GM21390 (cell line): ENCODE results near the gene SIL1.
"Not testable (repeated sequence)": the region's sequence is repeated elsewhere in the genome, so short reads cannot be mapped to it uniquely, and the experiment has no call there.

Experiments used
- ATAC-seq: cut with Tn5 transposase; IDR thresholded peaks from one replicate; pipeline ENCODE4 v1.9.1; 2021; ENCODE audit not compliant: unreplicated experiment

SIL1 gene

DNA sequence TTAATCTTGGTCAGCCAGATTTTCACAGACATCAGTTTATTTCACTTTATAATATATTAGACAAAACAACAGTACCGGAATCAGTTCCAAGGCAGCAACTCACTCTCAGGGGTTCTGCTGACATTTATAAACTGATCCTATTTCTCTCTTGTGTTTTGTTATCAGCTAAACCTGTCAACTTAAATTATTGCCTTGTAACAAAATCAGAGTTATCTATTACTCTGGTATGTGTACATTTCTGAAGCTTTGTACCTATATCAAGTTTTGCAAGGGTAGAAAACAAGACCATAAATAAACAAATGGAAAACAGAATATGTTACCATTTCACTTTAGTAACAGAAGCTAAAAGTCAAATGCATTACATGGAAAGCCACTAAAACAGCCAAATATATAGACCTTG, 122.1 kb downstream of the SIL1 start:
- no peak for ATAC-seq

- ATAC-seq = no peak
These were observed 122.8 kb downstream of the SIL1 start for GRCh38 chr5:139075066-139076050.

- not testable (repeated sequence) for ATAC-seq
These were observed 124.2 kb downstream of the SIL1 start for GRCh38 chr5:139073956-139074355.

DNA sequence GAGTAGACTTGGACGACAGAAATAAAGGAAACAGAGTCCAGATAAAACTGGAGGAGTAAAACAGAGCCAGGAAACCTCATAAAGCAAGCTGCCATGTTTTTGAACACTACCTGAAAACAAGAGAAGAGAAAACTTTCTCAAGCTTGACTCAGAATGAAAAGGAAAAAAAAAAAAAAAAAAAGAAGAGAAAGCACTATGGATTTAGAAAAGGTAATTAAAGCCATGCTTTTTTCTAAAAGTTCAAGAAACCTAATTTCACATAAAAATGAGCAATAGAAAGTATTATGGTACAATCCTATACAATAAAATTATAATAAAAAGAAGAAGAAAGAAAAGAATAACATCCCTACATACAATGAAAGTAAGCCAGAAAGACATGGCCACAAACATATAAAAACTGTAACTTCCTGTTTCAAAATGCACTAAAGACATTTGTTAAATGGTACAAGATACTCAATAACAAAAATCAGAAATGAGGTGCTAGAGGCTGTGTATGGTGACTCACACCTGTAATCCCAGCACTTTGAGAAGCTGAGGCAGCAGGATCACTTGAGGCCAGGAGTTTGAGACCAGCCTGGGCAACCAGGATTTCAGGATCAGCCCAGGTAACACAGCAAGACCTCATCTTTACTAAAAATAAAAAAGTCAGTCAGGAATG, 129.5 kb downstream of the SIL1 start:
- no peak for ATAC-seq

DNA sequence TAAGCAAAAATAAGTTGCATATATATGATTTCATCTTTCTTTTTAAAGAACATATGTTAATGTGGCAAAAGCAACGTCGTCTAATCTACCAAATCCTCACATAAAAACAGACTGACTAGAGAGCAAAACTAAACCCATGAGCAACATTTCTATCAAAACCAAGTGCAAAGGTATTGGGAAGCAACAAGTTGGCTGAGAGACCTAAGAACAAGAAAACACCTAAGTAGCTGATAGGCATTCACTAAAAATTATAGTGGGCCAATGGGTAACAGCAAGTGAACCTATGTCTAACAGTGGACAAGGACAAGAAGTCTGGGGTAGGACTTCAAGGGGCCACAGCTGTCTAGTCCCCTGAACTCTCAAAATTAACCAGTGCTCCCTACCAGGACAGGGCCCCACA, 130.1 kb downstream of the SIL1 start:
- no peak for ATAC-seq

DNA sequence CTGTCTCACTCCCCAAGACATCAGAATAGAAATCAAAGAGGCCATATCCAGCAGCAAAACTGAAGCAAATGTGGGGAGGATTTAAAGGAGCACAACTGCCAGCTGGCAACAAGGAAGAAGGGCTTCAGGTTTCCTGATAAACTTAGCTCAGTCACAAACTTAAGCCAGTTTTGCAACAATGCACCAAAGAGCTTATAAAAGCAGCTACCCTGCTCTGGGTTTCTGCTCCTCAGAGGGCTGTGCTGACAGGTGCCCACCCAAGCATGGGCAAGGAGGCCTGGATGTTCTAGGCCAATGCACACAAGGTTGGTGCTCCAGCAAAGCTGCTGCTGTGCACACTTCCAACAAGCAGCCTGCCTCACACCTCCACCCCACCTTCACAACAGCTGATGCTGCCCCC, 132.9 kb downstream of the SIL1 start:
- no peak for ATAC-seq

DNA sequence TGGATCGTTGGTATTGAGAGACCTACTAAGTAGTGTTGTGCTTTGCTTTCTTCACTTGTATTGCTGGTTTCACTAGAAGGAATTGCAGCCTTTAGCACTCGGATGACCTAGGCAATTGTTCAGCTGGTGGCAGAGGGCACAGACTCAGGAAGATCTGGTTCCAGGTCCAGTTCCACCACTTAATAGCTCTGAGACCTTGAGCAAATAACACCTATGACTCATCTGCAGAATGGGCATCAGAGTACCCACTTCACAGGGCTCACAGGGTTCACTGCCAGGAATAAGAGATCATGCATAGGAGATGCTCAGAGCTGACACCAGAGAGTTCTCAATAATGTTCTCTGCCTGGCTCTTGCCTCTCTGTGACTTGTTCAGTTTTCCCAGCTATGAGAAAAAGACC, 133.6 kb downstream of the SIL1 start:
- no peak for ATAC-seq

GRCh38 chr5:139063664-139064054, 134.5 kb downstream of the SIL1 start:
- no peak for ATAC-seq

DNA sequence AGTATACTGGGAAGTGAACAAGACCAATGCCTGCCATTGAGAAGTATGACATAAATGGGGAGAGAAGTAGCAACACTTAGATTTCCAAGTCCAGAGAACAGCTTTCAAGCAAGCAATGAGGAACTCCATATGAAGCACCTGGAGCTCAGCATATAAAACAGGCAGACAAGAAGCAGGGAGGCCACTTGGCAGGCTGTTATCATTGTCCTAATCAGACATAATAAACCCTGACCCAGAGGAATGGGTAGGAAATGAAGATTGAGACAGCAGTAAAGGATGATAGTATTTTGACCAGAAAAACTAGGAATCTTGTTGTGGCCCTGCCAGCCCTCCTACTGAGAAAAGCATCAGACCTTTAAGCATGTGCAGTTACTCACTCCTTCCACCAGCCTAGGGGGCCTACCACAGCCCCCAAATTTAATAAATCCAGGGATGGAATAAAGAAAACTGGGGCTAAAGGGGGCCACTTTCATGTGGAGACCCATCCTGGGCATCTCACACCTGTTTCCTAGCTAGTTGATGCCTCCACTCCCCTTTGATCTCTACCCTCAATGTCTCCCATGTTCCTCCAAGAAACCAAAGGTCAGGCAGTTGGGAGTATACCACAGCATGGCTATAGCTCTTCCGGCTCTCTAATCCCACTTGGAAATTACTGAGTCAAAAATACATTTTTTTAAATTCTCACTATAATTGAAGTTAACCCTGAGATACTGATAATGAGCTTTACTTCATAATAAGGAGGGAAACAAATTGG, 135.1 kb downstream of the SIL1 start:
- ATAC-seq = no peak

GRCh38 chr5:139061856-139062255, 136.3 kb downstream of the SIL1 start:
- ATAC-seq = no peak

GRCh38 chr5:139061274-139061673, 136.9 kb downstream of the SIL1 start:
- no peak for ATAC-seq

DNA sequence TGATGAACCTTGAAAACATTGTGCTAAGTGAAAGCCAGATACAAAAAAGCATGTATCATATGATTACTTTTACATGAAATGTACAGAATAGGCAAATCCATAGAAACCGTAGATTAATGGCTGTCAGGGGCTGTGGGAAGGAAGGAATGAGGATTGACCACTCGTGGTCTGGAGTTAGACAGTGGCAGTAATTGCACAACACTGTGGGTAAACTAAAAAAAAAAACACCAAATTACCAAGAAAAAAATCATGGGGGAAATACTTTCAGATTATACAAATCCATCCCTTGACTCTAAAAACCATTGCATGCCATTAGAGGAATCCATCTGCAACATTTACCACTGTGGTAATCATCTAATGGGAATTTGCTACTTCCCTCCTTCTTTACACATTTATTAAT, 140.0 kb downstream of the SIL1 start:
- ATAC-seq = no peak

DNA sequence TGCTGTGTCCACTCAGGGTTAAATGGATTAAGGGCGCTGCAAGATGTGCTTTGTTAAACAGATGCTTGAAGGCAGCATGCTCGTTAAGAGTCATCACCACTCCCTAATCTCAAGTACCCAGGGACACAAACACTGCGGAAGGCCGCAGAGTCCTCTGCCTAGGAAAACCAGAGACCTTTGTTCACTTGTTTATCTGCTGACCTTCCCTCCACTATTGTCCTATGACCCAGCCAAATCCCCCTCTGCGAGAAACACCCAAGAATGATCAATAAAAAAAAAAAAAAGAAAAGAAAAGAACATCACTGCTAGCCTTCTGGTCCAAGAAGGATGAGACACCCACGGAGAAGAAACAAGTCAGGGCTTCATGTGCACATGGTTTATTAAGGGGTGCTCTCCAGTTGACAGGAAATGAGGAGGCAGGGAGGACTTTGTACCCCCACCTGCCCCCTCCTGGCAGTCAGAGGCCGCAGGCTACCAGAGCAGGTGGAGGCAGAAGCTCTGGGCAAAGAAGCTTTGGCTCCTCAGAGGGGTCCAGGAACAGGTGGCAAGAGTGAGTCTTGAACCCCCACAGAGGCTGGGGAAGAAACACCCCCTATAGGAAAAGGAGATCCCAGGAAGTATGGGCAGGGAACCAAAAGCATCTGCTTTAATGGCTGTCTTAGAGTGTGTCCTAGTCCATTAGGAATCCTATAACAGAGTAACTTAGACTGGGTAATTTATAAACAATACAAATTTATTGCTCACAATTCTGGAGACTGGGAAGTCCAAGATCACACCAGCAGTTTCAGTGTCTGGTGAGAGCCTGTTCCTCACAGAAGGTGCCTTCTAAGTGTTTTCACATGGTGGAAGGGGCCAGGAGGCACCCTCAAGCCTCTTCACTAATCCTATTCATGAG, 140.9 kb downstream of the SIL1 start:
- not testable (repeated sequence) for ATAC-seq

DNA sequence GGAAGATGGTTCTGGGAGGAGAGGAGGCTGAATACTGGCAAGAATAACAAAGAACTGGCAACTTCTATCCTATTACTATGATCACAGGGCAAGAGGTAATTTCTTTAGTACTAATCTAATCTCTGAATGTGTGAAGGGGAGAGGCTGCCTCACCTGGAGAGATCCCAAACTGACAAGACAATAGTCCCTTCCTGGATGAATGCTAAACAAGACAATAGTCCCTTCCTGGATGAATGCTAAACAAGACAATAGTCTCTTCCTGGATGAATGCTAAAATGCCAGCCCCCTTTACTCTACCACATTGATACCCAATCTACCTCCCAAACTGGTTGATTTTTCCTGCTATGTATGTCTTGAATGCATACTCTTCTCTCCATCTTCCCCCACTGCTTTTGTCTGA, 145.2 kb downstream of the SIL1 start:
- ATAC-seq = no peak

- no peak for ATAC-seq
These were observed 146.8 kb downstream of the SIL1 start for GRCh38 chr5:139051392-139051791.

DNA sequence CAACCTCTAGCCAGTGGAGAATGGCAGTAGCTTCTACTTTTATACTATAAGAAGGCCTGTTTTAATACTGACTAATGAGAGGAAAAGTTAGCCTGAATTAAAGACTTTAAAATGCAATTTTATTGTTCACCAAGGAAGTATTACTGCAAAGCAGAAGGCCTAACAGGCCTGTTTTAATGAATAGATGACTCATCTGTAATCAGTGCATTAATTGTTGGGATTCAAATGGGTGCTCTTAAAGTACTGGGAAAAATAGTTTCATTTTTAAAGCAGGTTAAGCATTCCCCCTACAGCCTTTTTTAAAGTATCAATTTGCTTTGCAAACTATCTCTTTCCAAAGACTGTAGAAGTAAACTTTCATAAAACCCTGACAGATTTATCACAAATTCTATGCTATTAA, 147.7 kb downstream of the SIL1 start:
- ATAC-seq = no peak

DNA sequence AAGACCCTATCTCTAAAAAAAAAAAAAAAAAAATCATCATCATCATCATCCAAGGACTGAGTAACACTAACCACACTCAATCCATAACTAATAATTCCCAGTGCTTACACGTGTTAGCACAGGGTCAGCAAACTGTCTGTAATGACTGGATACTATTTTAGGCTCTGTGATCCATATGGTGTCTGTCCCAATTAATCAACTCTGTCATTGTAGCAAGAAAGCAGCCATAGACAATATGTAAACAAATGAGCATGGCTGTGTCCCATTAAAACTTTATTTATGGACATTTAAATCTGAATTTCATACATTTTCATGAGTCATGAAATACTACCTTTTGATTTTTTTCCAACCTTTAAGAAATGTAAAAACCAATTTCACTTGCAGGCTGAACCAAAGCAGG, 148.4 kb downstream of the SIL1 start:
- ATAC-seq = no peak

DNA sequence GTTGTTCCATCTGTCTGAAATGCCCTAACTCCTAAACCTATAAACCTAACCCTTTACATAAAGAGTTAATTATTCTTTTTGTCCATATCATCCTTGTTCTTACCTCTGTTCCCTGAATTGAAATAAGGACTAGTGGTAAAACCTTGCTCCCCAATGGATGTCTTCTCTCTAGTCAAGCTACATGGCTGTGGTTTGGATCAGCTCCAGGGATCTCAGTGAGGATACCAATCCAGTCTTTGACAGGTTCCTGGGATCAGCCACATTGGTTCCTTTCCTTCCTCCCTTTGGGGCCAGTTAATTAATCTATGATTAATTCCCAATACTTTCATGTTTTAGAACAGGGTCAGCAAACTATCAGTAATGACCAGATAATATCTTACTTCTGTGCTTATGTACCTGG, 151.6 kb downstream of the SIL1 start:
- ATAC-seq = no peak

DNA sequence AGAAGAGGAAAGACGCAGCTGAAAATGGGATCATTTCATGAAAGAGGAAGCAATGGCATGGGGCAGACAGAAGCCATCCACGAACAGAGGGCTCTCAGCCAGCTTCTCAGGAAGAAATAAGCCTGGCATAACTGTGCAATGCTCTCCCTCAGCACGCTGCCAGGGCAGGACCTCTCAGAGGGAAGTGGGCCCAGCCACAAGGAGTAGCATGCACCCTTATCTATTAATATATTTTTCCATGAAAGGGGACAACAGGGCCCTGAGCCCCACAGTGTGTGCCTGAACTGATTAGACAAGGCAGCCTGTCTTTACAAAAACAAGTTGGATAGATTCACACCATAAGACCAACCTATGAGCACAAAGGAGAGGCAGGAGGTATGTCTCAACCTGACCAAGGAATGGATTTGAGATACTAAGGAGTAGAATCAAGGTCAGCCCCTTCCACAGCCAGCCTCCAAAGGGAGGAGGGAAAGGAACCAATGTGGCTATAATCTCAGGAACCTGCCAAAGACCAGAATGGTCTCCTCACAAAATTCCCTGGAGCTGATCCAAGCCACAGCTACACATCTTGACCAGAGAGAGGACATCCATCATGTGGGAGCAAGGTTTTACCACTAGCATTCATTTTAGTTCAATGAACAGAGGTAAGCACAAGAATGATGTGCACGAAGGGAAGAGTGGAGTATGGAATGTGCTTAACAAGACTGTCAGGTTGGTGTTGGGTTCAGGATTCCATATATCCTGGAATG, 154.8 kb downstream of the SIL1 start:
- ATAC-seq = no peak

- ATAC-seq = no peak
These were observed 158.1 kb downstream of the SIL1 start for GRCh38 chr5:139040081-139040480.
